ENCODE data around the gene NUMBL. TPM values are rescaled to one million over a fixed set of nuclear protein-coding genes. Genes with fewer than 3 reads are reported as not detected.

The NUMBL gene
- total RNA-seq, 1 experiment from 2014 or later, result 14.5 TPM

- BruUV-seq (replicated peaks), result no TSS peak
- Histone ChIP-seq H3K4me3 (ENCODE audit: low read length) (no peak overlapping the region), H3K79me2 (ENCODE audit: low read length) (peaks cover 19% of the 10 kb centered on the region), H3K4me1 (ENCODE audit: insufficient read depth, low read length) (peaks cover 24% of the 10 kb centered on the region), H2AFZ (ENCODE audit: low read length) (no peak overlapping the region), H3K27ac (ENCODE audit: low read length) (no peak overlapping the region), H3F3A (ENCODE audit: low read length, unreplicated experiment) (no peaks in the 10 kb centered on the region), H3K36me3 (ENCODE audit: low read depth, low read length) (no peaks in the 10 kb centered on the region), H3K4me2 (ENCODE audit: low read length) (no peak overlapping the region), H3K27me3 (ENCODE audit: low read length) (no peaks in the 10 kb centered on the region), H3K9ac (ENCODE audit: low read length) (no peak overlapping the region), H3K9me2 (replicated peaks; ENCODE audit: low read length) (no peaks in the 10 kb centered on the region), H3K9me3 (ENCODE audit: low read length) (no peaks in the 10 kb centered on the region), H4K20me1 (ENCODE audit: low read length) (no peaks in the 10 kb centered on the region)
- TF ChIP-seq EZH2 (IDR thresholded peaks at IDR 0.05; ENCODE audit: low read length, unreplicated experiment) (no peak), EZH2phosphoT487 (IDR thresholded peaks at IDR 0.05; ENCODE audit: borderline replicate concordance, low read length) (no peak)
- TF ChIP-seq, protein P1, sequence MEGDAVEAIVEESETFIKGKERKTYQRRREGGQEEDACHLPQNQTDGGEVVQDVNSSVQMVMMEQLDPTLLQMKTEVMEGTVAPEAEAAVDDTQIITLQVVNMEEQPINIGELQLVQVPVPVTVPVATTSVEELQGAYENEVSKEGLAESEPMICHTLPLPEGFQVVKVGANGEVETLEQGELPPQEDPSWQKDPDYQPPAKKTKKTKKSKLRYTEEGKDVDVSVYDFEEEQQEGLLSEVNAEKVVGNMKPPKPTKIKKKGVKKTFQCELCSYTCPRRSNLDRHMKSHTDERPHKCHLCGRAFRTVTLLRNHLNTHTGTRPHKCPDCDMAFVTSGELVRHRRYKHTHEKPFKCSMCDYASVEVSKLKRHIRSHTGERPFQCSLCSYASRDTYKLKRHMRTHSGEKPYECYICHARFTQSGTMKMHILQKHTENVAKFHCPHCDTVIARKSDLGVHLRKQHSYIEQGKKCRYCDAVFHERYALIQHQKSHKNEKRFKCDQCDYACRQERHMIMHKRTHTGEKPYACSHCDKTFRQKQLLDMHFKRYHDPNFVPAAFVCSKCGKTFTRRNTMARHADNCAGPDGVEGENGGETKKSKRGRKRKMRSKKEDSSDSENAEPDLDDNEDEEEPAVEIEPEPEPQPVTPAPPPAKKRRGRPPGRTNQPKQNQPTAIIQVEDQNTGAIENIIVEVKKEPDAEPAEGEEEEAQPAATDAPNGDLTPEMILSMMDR (conservative IDR thresholded peaks at IDR 0.05; ENCODE audit: low read depth, low read length), result no peak
- intact Hi-C loops (cut with micrococcal nuclease), result no loop called here
- no peak for ATAC-seq
- POLR2A ChIA-PET (ENCODE audit: unreplicated experiment), result no interaction called here
- DNase-seq, result no peak
- CTCF ChIA-PET, result no interaction called here
These were observed 2.8 kb upstream of the NUMBL start for GRCh38 chr19:40693150-40693788.

GRCh38 chr19:40692212-40692551 lies 1.7 kb upstream of the NUMBL start:
- no peak overlapping the region for H3K4me2 ChIP-seq (ENCODE audit: low read length)
- H3K79me2 ChIP-seq (ENCODE audit: low read length), result peaks cover 25% of the 10 kb centered on the region
- H2AFZ ChIP-seq (ENCODE audit: low read length), result no peak overlapping the region
- DNase-seq, result no peak
- no peaks in the 10 kb centered on the region for H3K9me3 ChIP-seq (ENCODE audit: low read length)
- no peaks in the 10 kb centered on the region for H3K36me3 ChIP-seq (ENCODE audit: low read depth, low read length)
- ATAC-seq, result no peak
- BruUV-seq (replicated peaks), result no TSS peak
- no peaks in the 10 kb centered on the region for H4K20me1 ChIP-seq (ENCODE audit: low read length)
- H3K27ac ChIP-seq (ENCODE audit: low read length), result no peak overlapping the region
- H3K27me3 ChIP-seq (ENCODE audit: low read length), result no peaks in the 10 kb centered on the region
- no peak overlapping the region for H3K9ac ChIP-seq (ENCODE audit: low read length)
- H3F3A ChIP-seq (ENCODE audit: low read length, unreplicated experiment), result no peaks in the 10 kb centered on the region
- ChIA-PET CTCF (no interaction called here), POLR2A (ENCODE audit: unreplicated experiment) (no interaction called here)
- H3K4me3 ChIP-seq (ENCODE audit: low read length), result no peak overlapping the region
- intact Hi-C loops (cut with micrococcal nuclease), result no loop called here
- TF ChIP-seq EZH2phosphoT487 (IDR thresholded peaks at IDR 0.05; ENCODE audit: borderline replicate concordance, low read length) (no peak), EZH2 (IDR thresholded peaks at IDR 0.05; ENCODE audit: low read length, unreplicated experiment) (no peak)
- TF ChIP-seq, protein P1 (conservative IDR thresholded peaks at IDR 0.05; ENCODE audit: low read depth, low read length), result no peak
- no peaks in the 10 kb centered on the region for H3K9me2 ChIP-seq (replicated peaks; ENCODE audit: low read length)
- peaks cover 24% of the 10 kb centered on the region for H3K4me1 ChIP-seq (ENCODE audit: insufficient read depth, low read length)

GRCh38 chr19:40691421-40692211 lies 1.2 kb upstream of the NUMBL start:
- H3K79me2 ChIP-seq (ENCODE audit: low read length), result peaks cover 25% of the 10 kb centered on the region
- H3K9ac ChIP-seq (ENCODE audit: low read length), result peak overlapping the region; percentile 92
- no peak for TF ChIP-seq EZH2 (IDR thresholded peaks at IDR 0.05; ENCODE audit: low read length, unreplicated experiment)
- TF ChIP-seq EZH2phosphoT487 (IDR thresholded peaks at IDR 0.05; ENCODE audit: borderline replicate concordance, low read length), result no peak
- TF ChIP-seq, protein P1 (conservative IDR thresholded peaks at IDR 0.05; ENCODE audit: low read depth, low read length), result no peak
- intact Hi-C loops (cut with micrococcal nuclease), result no loop called here
- BruUV-seq (replicated peaks), result no TSS peak
- ChIA-PET POLR2A (ENCODE audit: unreplicated experiment) (no interaction called here), CTCF (no interaction called here)
- no peaks in the 10 kb centered on the region for H3K36me3 ChIP-seq (ENCODE audit: low read depth, low read length)
- H3K27me3 ChIP-seq (ENCODE audit: low read length), result no peaks in the 10 kb centered on the region
- H2AFZ ChIP-seq (ENCODE audit: low read length), result no peak overlapping the region
- peaks cover 24% of the 10 kb centered on the region for H3K4me1 ChIP-seq (ENCODE audit: insufficient read depth, low read length)
- no peaks in the 10 kb centered on the region for H3F3A ChIP-seq (ENCODE audit: low read length, unreplicated experiment)
- H3K9me2 ChIP-seq (replicated peaks; ENCODE audit: low read length), result no peaks in the 10 kb centered on the region
- H3K4me3 ChIP-seq (ENCODE audit: low read length), result peak overlapping the region; percentile 70; the same call in 1 of the 2 replicates
- no peaks in the 10 kb centered on the region for H4K20me1 ChIP-seq (ENCODE audit: low read length)
- H3K27ac ChIP-seq (ENCODE audit: low read length), result peak overlapping the region; percentile 84
- peak overlapping the region; percentile 95 for H3K4me2 ChIP-seq (ENCODE audit: low read length)
- no peak for ATAC-seq
- DNase-seq, result no peak
- H3K9me3 ChIP-seq (ENCODE audit: low read length), result no peaks in the 10 kb centered on the region

Measured in PC-3 (cell line).